Sciatic nerve (tissue), 2 donors: Measurements from ENCODE around the gene DNAI2. TPM values are rescaled to one million over a fixed set of nuclear protein-coding genes. Genes with fewer than 3 reads are reported as not detected.
A peak's percentile ranks its signal among the peaks of the same experiment; 100 is the strongest.
"Not testable (repeated sequence)": the region's sequence is repeated elsewhere in the genome, so short reads cannot be mapped to it uniquely, and the experiment has no call there.

ENCODE experiments used
- ATAC-seq: fragments of 200-7000 bp; cut with Tn5 transposase; one replicate; pipeline ENCODE4 v1.9.1; 2020; ENCODE audit warnings: mild to moderate bottlenecking, moderate library complexity
- DNase-seq: peaks from one replicate; pipeline ENCODE4 v3.0.0-alpha.2; 2020; ENCODE audit warnings: low spot score
- intact Hi-C: fragments of 100-400 bp; cut with DNase I; formaldehyde crosslinking; loops from one replicate; pipeline ENCODE4 v1.14.2; 2022
- total RNA-seq: library from RNA; stranded (reverse); fragmentation: NEBNext Ultra II Directional; extraction: Animal tissue kit (Norgen Biotek cat#: 25700); gene quantifications from one replicate; pipeline ENCODE4 v1.2.1, GENCODE V29; 2021
- donor health status: DM: no; HTN: no; CAD: no.
- donor health status: DM: no; HTN: no; CAD: no.

Gene DNAI2
- total RNA-seq, 1 donor from 2014 or later, result not detected

DNA sequence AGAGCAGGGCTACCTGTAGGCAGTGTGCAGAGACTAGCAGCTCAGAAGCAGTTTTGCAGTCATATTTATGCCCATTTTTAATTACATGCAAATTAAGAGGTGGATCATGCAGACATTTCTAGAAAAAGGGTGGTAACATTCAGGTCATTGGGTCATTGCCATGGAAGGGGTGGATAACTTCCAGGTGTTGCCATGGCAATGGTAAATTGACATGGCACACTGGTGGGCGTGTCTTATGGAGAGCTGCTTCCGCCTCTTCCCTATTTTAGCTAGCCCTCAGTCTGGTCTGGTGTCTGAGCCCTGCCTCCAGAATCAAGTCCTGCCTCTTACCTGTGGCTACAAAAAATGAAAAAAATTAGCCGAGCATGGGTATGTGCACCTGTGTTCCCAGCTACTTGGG lies 2.8 kb upstream of the DNAI2 start:
- ATAC-seq, result no peak
- intact Hi-C loops, result no loop called here
- DNase-seq, result no peak

DNA sequence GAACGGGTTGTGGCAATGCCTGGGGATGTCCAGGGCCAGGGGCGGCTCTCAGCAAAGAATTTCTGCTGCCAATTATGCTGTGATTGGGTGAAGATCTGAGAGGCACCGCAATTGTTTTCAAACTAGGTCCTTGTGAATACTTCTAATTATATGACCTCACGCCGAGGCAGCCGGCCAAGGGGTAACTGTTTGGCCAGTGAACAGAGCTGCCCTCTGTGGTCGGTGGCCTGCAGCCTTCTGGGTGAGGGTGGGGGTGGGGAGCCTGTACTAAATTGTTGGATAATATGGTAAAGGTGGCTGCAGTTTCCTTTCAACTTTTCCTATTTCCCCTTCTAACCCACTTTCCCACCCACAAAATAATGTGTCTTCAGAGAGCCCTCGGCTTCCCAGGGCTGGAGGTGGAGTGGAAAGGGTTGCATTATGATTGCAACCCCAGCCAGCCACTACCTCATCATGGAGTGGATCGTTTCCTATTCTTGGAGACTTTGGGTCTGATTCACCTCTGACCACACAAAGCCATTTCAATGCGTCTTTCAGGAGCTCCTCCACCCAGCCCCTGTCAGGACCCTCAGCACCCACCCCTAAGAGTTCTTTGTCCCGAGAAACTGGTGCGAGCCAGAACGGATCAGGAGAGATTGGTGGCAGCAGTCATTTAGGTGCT lies 2.0 kb upstream of the DNAI2 start:
- DNase-seq (peak; percentile 90), ATAC-seq (peak; percentile 56)
- intact Hi-C loops, result no loop called here

DNA sequence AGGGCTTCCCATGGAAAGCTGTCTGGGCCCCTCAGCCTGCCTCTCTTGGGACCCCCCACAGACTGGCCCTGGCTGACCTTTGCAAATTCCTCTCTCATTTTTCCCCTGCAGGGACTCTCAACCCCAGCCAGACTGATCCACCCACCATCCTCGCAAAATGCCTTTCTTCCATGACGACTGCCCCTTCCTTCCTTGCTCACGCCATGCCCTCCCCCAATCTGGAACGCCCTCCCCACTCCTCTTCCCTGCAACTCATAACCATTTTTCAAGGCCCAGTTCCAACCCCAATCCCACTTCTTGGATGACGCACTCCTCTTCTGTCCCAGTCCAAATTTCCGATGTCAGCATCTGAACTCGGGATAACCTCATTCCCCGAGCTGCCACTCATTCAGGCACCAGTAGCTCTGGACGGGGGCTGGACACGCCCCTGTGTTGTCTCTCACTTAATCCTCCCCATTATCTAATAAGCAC lies 1.3 kb upstream of the DNAI2 start:
- intact Hi-C loops, result no loop called here
- ATAC-seq (peak; percentile 21), DNase-seq (peak; percentile 73)

DNA sequence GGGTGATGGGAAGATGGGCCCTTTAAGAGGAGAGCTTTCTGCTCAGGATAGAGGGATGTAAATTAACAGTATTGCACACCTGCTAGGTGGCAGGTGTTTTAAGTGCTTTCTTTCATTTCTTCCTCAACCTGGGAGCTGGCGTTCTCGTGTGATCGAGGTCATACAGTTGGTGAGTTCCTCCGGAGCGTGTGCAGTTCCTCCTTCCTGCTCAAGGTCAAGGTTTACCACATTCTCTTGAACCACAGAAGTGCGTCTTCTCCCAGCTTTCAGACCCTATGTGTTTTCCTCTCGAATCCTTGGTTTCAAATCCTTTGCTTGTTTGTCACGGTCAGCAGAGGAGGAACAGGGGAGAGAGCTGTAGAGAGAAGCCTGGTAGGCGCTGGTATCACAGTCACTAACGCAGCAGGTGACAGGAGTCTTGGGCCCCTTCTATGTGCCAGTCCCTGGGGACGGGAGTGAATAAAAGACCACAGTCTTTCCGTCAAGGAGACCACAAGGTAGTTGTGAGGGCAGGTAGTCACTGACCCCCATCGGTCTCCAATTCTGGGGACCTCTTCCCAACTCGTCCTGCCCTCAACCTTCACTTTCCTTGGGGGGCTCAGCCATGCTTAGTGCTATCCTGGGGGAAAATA lies 791 bp downstream of the DNAI2 start:
- no peak for ATAC-seq
- no peak for DNase-seq
- intact Hi-C loops, result no loop called here

DNA sequence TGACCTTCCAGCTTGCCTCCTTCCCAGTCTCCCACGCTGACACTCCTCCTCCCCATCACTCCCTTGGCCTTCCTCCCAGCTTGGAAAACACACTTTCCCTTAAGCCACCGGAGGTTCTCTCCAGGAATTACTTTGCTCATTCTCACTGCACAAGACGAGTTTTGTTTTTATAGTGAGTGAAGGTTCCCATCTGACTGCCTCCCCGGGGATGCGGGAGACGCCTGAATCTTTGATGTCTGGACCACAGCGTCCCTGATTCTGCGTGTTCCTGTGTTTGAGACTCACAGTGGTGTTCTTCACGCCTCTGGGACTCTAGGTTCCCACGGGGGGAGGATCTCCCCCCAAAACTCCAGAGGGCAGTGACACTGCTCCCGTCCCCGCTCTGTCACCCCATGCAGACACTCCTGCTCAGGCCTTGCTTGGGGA lies 2.0 kb downstream of the DNAI2 start:
- ATAC-seq (peak; percentile 83), DNase-seq (peak; percentile 65)
- intact Hi-C loops, result no loop called here

DNA sequence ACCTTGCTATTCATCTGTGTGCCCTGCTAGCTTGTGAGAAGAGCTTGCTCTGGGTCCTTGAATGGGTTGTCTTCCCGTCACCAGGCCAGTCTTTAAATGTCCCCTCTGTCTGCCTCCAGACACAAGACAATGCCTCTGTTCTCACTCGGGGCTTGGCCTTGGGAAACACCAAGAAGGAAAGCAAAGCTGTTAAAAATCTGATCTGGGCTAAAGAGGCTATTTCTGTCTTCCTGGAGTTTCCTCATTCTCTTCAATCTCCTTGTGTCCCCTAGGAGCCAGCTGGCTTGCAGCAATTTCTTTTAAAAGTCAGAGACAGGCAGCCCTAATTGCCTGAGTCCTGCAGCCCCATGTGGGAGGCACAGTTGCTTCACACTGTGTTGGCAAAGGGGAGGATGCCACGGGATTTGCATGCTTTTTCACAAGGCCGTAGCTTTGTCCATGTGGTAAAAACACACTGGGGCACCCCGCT lies 2.5 kb downstream of the DNAI2 start:
- intact Hi-C loops, result no loop called here
- DNase-seq, result no peak
- peak; percentile 77 for ATAC-seq

DNA sequence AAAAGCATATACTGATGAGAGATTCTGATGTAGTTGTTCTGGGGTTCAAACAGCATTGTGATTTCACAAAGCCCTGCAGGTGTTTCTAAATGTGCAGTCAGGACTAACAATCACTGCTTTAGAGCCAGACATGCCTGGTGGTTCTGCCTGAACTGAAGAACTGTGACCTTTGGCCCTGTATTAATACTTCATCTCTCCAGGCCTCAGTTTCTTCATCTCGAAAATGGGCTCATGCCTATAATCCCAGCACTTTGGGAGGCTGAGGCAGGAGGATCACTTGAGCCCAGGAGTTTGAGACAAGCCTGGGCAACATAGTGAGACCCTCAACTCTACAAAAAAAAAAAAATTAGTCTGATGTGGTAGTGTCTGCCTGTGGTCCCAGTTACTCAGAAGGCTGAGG lies 3.9 kb downstream of the DNAI2 start:
- no peak for ATAC-seq
- intact Hi-C loops, result no loop called here
- DNase-seq, result no peak

DNA sequence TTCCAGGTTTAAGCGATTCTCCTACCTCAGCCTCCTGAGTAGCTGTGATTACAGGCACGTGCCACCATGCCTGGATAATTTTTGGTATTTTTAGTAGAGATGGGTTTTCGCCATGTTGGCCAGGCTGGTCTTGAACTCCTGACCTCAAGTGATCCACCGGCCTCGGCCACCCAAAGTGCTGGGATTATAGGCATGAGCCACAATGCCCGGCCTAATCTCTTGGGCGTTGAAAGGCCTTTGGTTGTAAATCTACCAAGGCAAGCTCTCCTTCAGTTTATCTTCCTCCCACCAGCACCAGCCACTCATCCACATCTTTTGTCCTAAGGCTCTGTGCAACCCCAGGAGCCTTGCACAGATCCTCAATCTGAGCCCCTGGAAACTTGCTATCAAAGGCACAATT lies 5.6 kb downstream of the DNAI2 start:
- not testable (repeated sequence) for ATAC-seq

DNA sequence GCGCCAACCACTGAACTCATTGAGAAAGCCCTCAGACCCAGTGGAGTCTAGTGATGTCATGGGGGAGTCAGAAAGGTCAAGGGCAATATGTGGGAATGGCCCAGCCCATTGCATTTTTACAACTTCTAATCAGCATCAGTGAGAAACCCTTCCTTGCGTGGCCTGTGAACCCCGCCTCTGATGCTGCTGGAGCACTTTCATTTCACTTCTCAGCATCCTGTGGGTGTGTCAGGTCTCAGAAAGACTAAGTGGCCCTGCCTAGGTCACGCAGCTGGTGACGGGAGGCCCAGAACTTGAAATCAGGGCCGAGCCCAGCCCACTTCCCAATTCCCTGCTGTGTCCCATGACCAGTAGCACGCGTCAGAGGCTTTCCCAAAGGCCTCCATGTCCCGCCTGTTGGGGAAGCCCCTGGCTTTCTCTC lies 6.1 kb downstream of the DNAI2 start:
- ATAC-seq (no peak), DNase-seq (no peak)
- intact Hi-C loops, result no loop called here

More for the DNA sequence above, 5.6 kb downstream of the DNAI2 start:
- DNase-seq, intact Hi-C loops: not testable (repeated sequence)

DNA sequence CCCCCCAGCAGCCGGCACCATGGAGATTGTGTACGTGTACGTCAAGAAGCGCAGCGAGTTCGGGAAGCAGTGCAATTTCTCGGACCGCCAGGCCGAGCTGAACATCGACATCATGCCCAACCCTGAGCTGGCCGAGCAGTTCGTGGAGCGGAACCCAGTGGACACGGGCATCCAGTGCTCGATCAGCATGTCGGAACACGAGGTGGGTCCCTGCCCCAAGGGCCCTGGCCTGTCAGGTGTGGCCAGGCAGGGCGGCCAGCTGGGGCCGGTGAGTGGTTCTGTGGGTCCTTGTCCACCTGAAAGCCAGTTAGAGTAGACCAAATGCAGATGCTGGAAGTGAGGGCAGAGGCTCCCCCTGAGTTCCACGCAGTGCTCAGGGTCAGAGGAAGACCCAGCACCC lies 7.8 kb downstream of the DNAI2 start:
- DNase-seq, result no peak
- ATAC-seq, result no peak
- intact Hi-C loops, result no loop called here

DNA sequence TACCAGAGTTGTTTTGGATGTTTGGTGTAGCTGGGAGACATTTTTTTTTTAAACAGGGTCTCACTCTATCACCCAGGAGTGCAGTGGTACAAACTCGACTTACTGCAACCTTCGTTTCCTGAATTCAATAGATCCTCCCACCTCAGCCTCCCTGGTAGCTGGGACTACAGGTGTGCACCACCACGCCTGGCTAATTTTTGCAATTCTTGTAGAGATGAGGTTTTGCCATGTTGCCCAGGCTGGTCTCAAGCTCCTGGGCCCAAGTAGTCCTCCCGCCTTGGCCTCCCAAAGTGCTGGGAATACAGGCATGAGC lies 8.2 kb downstream of the DNAI2 start:
- intact Hi-C loops, ATAC-seq, DNase-seq: not testable (repeated sequence)

DNA sequence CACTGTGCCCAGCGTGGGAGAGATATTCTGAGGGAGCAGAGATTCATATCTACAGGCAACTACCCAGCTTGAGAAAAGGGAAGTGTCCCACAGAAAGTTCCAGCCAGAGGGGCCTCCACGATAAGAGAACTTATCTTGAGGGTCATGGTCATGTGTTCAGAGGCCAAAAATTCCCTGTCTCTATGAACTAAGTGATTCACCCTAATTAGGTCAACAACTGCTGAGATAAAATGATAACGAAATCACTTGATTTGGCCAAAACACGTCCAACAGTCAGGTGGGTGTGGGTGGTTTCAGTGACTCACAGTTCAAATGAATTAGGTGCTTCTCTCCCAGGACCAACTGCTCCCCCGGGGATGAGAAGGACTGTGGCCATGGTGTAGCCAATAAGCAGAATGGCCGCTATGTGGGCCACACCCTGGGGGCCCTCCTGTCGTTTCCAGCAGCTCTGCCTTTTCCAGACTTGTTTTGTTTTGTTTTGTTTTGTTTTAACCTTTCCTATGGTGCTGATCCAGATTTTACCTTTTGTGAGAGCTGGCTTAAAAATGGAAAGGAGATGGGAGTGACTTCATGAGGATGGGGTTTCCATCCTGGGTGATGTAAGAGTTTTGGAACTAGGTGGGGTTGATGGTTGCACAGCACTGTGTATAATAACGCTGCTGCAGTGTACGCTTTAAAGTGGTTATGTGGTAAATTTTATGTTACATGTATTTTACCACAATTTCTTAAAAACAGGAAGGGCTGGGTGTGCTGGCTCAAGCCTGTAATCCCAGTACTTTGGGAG lies 8.7 kb downstream of the DNAI2 start:
- DNase-seq (no peak), ATAC-seq (no peak)
- intact Hi-C loops, result no loop called here

DNA sequence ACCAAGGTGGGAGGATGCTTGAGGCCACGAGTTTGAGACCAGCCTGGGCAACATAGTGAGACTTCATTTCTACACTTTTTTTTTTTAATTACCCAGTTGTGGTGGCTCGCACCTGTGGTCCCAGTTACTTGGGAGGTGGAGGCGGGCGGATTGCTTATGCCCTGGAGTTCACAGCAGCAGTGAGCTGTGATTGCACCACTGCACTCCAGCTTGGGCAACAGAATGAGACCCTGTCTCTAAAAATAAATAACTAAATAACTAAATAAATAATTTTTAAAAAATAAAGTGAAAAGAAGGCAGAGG lies 9.3 kb downstream of the DNAI2 start:
- ATAC-seq, result no peak
- DNase-seq, result no peak
- intact Hi-C loops, result no loop called here

DNA sequence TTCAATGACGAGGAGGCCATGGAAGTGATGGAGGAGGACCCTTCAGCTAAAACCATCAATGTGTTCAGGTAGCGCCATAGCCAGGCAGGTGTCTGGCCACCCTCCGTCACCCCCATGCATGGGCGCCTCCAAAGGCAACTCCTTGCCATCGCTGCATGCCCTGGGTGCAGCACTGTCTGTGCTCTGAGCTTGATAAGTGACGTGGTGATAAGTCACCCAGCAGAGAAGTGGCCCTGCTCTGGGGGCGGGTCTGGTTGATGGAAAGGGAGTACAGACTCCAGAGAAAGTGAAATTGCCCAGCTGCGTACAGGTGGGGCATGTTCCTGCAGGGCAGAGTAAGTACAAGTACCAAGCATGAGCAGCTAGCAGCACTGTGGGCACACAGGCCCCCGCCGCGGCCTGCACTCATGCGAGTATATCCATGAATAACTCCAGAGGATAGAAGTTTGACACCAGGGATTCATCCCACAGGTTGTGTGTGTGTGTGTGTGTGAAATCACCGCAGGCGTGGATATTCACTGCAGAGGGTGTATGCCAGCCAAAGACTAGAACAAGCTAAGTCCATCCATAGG lies 13.1 kb downstream of the DNAI2 start:
- ATAC-seq (no peak), DNase-seq (no peak)
- intact Hi-C loops, result no loop called here

DNA sequence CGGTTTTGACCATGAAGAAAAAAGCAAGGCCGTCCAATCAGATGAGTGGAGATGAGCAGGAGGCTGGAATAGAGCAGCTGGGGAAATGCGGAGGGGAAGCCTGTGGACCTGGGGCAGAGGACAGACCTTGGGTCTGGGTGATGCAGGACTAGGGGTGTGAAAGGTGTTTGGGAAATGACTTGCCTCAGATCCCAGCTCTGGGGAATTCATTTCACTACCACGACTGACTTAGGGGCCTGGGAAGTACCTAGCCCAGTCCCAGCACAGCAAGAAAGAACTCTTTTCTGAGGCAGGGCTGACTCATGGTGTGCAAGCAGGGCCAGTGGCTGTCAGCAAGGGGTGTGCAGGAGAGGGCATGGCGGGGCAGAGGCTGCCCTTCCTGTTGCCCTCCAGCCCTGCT lies 14.8 kb downstream of the DNAI2 start:
- no peak for ATAC-seq

DNA sequence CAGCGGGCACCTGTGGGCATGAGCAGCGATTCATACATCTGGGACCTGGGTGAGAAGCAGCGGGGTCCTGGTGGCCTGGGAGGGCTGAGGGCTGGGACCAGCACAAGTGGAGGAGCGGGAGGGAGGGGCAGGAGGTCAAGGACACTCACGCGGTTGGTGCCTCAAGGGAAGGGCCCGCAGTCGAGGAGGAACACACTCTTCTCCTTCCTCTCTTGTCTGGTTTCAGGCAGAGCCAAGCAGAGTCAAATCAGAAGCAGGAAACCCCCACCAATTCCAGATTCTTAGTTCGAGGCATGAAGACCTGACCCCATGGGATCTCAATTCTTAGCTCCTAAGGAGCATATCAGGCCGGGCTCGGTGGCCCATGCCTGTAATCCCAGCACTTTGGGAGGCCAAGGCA lies 15.7 kb downstream of the DNAI2 start:
- no peak for ATAC-seq
- intact Hi-C loops, result no loop called here
- DNase-seq, result no peak

More for the DNA sequence above, 14.8 kb downstream of the DNAI2 start:
- no peak for DNase-seq
- intact Hi-C loops, result no loop called here

DNA sequence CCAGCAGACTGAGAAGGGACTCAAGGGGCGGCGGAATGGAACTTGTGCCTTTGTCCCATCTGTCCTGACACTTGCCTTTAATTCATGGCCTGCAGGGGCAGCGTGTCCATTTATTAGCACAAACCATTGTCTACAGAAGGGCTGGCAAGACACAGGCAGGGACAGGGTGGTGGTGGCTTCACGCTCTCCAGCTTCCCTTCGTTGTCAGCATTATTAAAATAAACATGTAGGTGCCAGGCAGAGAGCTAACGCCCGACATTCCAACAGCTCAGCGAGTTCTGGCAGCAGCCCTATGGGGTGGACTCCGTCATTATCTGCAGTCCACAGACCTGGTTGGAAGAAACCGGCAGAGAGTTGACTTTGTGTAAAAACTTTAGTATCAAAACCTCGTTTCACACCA lies 16.3 kb downstream of the DNAI2 start:
- DNase-seq (no peak), ATAC-seq (no peak)
- intact Hi-C loops, result no loop called here

DNA sequence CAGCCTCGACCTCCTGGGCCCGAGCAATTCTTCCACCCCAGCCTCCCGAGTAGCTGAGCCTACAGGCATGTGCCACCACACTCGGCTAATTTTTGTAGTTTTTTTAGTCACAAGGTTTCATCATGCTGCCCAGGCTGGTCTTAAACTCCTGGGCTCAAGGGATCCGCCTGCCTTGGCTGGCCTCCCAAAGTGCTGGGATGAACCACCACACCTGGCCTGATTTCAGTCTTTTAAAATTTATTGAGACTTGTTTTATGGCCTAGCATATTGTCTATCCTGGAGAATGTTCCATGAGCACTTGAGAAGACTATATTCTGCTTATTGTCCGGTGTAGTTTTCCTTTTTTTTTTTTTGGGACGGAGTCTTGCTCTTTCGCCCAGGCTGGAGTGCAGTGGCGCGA lies 18.5 kb downstream of the DNAI2 start:
- intact Hi-C loops, result no loop called here

DNA sequence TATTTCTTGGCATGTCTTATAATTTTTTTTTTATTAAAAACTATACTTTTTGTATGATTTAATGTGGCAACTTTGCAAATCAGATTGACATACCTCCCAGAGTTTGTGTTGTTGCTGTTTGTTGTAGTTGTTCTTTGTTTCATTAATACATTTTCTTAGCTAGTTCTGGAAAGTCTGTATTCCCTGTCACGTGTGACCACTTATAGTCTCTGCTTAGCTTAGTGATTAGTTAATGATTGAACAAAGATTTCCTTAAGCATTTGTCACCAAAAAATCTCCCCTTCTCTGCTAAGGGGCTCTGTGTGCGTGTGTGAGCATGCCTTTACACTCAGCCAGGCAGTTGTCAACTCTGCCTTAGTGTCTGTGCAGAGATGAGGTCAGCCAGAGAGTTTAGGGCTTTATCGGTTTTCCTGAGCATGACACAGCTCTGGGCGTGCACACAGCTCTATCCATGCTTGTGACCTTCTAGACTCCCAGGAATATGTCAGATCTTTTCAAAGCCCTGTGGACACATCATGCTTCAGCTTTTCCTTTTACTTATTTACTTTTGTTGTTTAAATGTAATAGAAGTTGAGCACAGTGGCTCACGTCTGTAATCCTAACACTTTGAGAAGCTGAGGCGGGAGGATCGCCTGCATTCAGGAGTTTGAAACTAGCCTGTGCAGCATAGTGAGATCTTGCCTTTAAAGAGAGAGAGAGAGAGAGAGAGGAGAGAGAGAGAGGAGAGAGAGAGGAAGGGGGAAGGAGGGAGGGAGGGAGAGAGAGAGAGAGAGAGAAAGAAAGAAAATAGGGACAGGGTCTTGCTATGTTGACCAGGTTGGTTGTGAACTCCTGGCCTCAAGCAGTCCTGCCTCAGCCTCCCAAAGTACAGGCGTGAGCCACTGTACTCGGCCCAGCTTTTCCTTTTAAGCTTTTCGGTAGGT lies 21.9 kb downstream of the DNAI2 start:
- ATAC-seq, result peak; percentile 14
- DNase-seq, result no peak
- intact Hi-C loops, result loop anchor here (5.0 kb wide), 1 partner anchor 84 kb away; the partner anchor contains the start of gene TTYH2

More for the DNA sequence above, 18.5 kb downstream of the DNAI2 start:
- no peak for ATAC-seq
- no peak for DNase-seq
